K562 (cell line): ENCODE results near the gene SRC. TPM values are rescaled to one million over a fixed set of nuclear protein-coding genes. Genes with fewer than 3 reads are reported as not detected.

ENCODE experiments used
- BRF1 ChIP-seq: IDR thresholded peaks from 3 replicates; pipeline ENCODE4 v1.6.1; 2011; ENCODE audit warnings: borderline replicate concordance, mild to moderate bottlenecking; ENCODE audit not compliant: insufficient read length; ENCODE audit errors: extremely low read depth
- E2F6 ChIP-seq, 2 experiments: IDR thresholded peaks; 2 replicates each; pipeline ENCODE4 v1.6.1; 2011; ENCODE audit warnings: borderline replicate concordance in 1 of 2, control low read depth in 1 of 2, low read depth in 1 of 2, low read length in 1 of 2, mild to moderate bottlenecking in 1 of 2, mixed read lengths in 1 of 2, moderate library complexity in 1 of 2; ENCODE audit not compliant: insufficient read depth in 1 of 2, insufficient read length in 1 of 2, poor library complexity in 1 of 2, severe bottlenecking in 1 of 2; ENCODE audit errors: extremely low read depth in 1 of 2
- ESRRA ChIP-seq: fragments of 450-650 bp; IDR thresholded peaks from 2 replicates; pipeline ENCODE4 v1.6.1; 2014; ENCODE audit warnings: low read depth, mild to moderate bottlenecking, moderate library complexity, borderline replicate concordance
- ETV6 ChIP-seq, 3 experiments: fragments of 150-350 bp in 1 of 3; sonication (generic) in 1 of 3; formaldehyde crosslinking in 1 of 3; IDR thresholded peaks; 2 replicates each; pipeline versions ENCODE4 v1.6.1 to v1.8.0; 2014 to 2022; ENCODE audit warnings: borderline replicate concordance in 2 of 3, low read depth in 2 of 3, antibody characterized with exemption in 1 of 3, low read length in 1 of 3, mild to moderate bottlenecking in 1 of 3, missing genetic modification reagents in 1 of 3
- GABPA ChIP-seq: fragments of 200-800 bp; sonication (Bioruptor generic); conservative IDR thresholded peaks from 2 replicates; pipeline ENCODE4 v1.6.1; 2016; ENCODE audit warnings: low read depth, missing genetic modification characterization, missing compliant biosample characterization
- KDM4B ChIP-seq, 2 experiments: fragments of 450-650 bp in 1 of 2; sonication (generic) in 1 of 2; IDR thresholded peaks; 2 replicates each; pipeline ENCODE4 v1.6.1; 2016 to 2017; ENCODE audit warnings: borderline replicate concordance in 2 of 2, antibody characterized with exemption in 1 of 2, low read depth in 1 of 2, mild to moderate bottlenecking in 1 of 2
- KLF16 ChIP-seq: IDR thresholded peaks from 2 replicates; pipeline ENCODE4 v1.6.1; 2016; ENCODE audit warnings: antibody characterized with exemption
- NCOA1 ChIP-seq: fragments of 450-650 bp; IDR thresholded peaks from 2 replicates; pipeline ENCODE4 v1.6.1; 2016; ENCODE audit warnings: low read depth
- PHB ChIP-seq: fragments of 250-450 bp; sonication (Bioruptor Pico); IDR thresholded peaks from 2 replicates; pipeline ENCODE4 v1.5.0; 2021
- RUNX1 ChIP-seq: sonication (generic); IDR thresholded peaks from 2 replicates; pipeline ENCODE4 v1.6.1; 2016; ENCODE audit warnings: antibody characterized with exemption, low read depth
- SP2 ChIP-seq: IDR thresholded peaks from 2 replicates; pipeline ENCODE4 v1.6.1; 2011; ENCODE audit warnings: mild to moderate bottlenecking, low read depth, low read length, moderate library complexity; ENCODE audit not compliant: poor library complexity, severe bottlenecking; ENCODE audit errors: extremely low read depth
- TAF9B ChIP-seq: fragments of 450-650 bp; IDR thresholded peaks from 2 replicates; pipeline ENCODE4 v1.6.1; 2018; ENCODE audit warnings: mild to moderate bottlenecking; ENCODE audit not compliant: partially characterized antibody
- TRIM24 ChIP-seq, 2 experiments: fragments of 450-650 bp; IDR thresholded peaks; 2 replicates each; pipeline ENCODE4 v1.6.1; 2016
- ZBTB8A ChIP-seq: fragments of 450-650 bp; IDR thresholded peaks from 2 replicates; pipeline ENCODE4 v1.6.1; 2018; ENCODE audit warnings: mild to moderate bottlenecking, moderate library complexity; ENCODE audit not compliant: partially characterized antibody
- ZFP36 ChIP-seq: fragments of 150-350 bp; IDR thresholded peaks from 2 replicates; pipeline ENCODE4 v1.6.1; 2018; ENCODE audit warnings: low read length, low read depth; ENCODE audit not compliant: partially characterized antibody
- ZKSCAN3 ChIP-seq: fragments of 250-450 bp; sonication (Bioruptor Pico); IDR thresholded peaks from 2 replicates; pipeline ENCODE4 v1.4.0; 2020
- ZNF699 ChIP-seq: fragments of 250-450 bp; sonication (Bioruptor Pico); IDR thresholded peaks from 2 replicates; pipeline ENCODE4 v1.8.0; 2021; ENCODE audit warnings: mild to moderate bottlenecking, moderate library complexity; ENCODE audit not compliant: insufficient replicate concordance
- polyA plus RNA-seq, 8 experiments: library from polyadenylated mRNA; depleted of rRNA in 4 of 8; stranded (reverse) in 5 of 8; unstranded in 3 of 8; fragments of >200 nt; fragmentation: Nextera tagmentation in 2 of 8; fragmentation: Illumina TruSeq in 1 of 8; extraction: Ambion mirVana in 2 of 8; extraction: Trizol in 1 of 8; gene quantifications; 2 replicates each; pipeline versions ENCODE4 v1.2.1 to v1.2.3, GENCODE V29; 2011 to 2014; ENCODE audit warnings: inconsistent platforms in 1 of 8, missing spikeins in 1 of 8
- total RNA-seq, 7 experiments: library from RNA; depleted of rRNA in 6 of 7; stranded (reverse); fragments of >200 nt in 6 of 7; fragmentation: Illumina TruSeq in 2 of 7; extraction: Trizol in 2 of 7; gene quantifications; 2 replicates each; pipeline versions ENCODE4 v1.2.1 to v1.2.3, GENCODE V29; 2011 to 2021; ENCODE audit warnings: low replicate concordance in 1 of 7
- TF ChIP-seq, protein P1 (sequence below): fragments of 450-650 bp; conservative IDR thresholded peaks from 2 replicates; pipeline ENCODE4 v1.6.1; 2016; ENCODE audit warnings: missing genetic modification characterization, low read depth, mild to moderate bottlenecking, missing compliant biosample characterization, moderate library complexity
- TF ChIP-seq, protein P2 (sequence below): sonication (generic); formaldehyde crosslinking; IDR thresholded peaks from 2 replicates; pipeline ENCODE4 v1.8.0; 2022; ENCODE audit warnings: mild to moderate bottlenecking, missing genetic modification reagents
- TF ChIP-seq, protein P3 (sequence below): fragments of 450-650 bp; IDR thresholded peaks from 2 replicates; pipeline ENCODE4 v1.6.1; 2016
- TF ChIP-seq, protein P4 (sequence below): fragments of 250-450 bp; sonication (Bioruptor Pico); IDR thresholded peaks from 2 replicates; pipeline ENCODE4 v1.6.1; 2021; ENCODE audit warnings: mild to moderate bottlenecking

SRC gene
- total and polyA plus RNA-seq, 9 of the 15 experiments (the other 6 are each of a cell fraction or from before 2014, with no cell fraction given): 0.06 to 8.5 (median 3.1) TPM

DNA sequence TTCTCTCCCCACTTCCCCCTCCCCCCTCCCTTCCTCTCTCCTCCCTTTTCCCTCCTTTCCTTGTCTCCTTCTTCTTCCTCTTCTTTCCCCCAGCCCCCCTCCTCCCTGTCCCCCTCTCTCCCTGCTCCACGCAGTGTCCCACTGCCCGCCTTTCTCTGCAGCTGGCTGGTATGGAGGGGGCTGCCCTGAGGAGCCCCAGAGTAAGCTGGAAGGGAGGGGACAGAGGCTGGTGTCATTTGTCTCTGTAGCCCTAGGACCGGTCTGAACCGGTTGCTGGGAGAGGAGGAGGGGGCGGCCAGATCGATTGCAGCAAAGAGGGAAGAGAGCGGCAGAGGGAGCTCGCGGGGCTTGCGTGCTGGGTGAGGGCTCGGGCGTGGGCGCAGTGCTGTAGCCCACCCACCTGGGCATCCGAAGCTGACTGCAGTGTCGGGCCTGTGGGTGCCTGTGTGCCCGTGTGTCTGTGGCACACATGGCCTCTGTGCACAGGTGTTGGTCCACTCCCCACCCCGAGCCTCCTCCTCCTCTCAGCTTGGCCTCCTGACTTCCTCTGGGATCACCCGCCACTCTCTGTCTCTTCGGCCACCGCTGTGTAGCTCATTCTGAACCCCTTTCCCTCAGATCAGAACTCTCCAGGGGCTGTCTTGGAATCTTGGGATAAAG, 50.6 kb downstream of the SRC start (continued):
- no peak for TF ChIP-seq ETV6 (IDR thresholded peaks at IDR 0.05; ENCODE audit: borderline replicate concordance in 1 of 2, low read depth in 2 of 2, low read length in 1 of 2)
- TF ChIP-seq ETV6 (CRISPR knock-in tag; IDR thresholded peaks at IDR 0.05; ENCODE audit: borderline replicate concordance): no peak
- TF ChIP-seq ESRRA: no peak
- TF ChIP-seq GABPA (tag): no peak
- no peak for TF ChIP-seq ZFP36
- TF ChIP-seq TRIM24 (IDR thresholded peaks at IDR 0.05): peak in 1 of 2 experiments; percentile 33; a peak in 1 of 4 replicates
- no peak for TF ChIP-seq KDM4B (IDR thresholded peaks at IDR 0.05; ENCODE audit: borderline replicate concordance in 2 of 2, low read depth in 1 of 2)
- TF ChIP-seq KLF16: peak; percentile 57; the same call in 1 of the 2 replicates
- no peak for TF ChIP-seq E2F6 (IDR thresholded peaks at IDR 0.05; ENCODE audit: borderline replicate concordance in 1 of 2, extremely low read depth in 1 of 2, insufficient read depth in 1 of 2, insufficient read length in 1 of 2, low read depth in 1 of 2, low read length in 1 of 2, poor library complexity in 1 of 2, severe bottlenecking in 1 of 2)
- TF ChIP-seq SP2: no peak
- no peak for TF ChIP-seq ZKSCAN3 (CRISPR knock-in tag)
- TF ChIP-seq ZNF699 (CRISPR knock-in tag): no peak
- no peak for TF ChIP-seq PHB (CRISPR knock-in tag)
- TF ChIP-seq, protein P1, sequence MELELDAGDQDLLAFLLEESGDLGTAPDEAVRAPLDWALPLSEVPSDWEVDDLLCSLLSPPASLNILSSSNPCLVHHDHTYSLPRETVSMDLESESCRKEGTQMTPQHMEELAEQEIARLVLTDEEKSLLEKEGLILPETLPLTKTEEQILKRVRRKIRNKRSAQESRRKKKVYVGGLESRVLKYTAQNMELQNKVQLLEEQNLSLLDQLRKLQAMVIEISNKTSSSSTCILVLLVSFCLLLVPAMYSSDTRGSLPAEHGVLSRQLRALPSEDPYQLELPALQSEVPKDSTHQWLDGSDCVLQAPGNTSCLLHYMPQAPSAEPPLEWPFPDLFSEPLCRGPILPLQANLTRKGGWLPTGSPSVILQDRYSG (tag): no peak
- no peak for TF ChIP-seq RUNX1
- no peak for TF ChIP-seq ZBTB8A
- no peak for TF ChIP-seq NCOA1
- no peak for TF ChIP-seq TAF9B
- TF ChIP-seq, protein P2, sequence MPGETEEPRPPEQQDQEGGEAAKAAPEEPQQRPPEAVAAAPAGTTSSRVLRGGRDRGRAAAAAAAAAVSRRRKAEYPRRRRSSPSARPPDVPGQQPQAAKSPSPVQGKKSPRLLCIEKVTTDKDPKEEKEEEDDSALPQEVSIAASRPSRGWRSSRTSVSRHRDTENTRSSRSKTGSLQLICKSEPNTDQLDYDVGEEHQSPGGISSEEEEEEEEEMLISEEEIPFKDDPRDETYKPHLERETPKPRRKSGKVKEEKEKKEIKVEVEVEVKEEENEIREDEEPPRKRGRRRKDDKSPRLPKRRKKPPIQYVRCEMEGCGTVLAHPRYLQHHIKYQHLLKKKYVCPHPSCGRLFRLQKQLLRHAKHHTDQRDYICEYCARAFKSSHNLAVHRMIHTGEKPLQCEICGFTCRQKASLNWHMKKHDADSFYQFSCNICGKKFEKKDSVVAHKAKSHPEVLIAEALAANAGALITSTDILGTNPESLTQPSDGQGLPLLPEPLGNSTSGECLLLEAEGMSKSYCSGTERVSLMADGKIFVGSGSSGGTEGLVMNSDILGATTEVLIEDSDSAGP (CRISPR knock-in tag): no peak
- TF ChIP-seq, protein P3, sequence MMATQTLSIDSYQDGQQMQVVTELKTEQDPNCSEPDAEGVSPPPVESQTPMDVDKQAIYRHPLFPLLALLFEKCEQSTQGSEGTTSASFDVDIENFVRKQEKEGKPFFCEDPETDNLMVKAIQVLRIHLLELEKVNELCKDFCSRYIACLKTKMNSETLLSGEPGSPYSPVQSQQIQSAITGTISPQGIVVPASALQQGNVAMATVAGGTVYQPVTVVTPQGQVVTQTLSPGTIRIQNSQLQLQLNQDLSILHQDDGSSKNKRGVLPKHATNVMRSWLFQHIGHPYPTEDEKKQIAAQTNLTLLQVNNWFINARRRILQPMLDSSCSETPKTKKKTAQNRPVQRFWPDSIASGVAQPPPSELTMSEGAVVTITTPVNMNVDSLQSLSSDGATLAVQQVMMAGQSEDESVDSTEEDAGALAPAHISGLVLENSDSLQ: peak; percentile 89
- TF ChIP-seq, protein P4, sequence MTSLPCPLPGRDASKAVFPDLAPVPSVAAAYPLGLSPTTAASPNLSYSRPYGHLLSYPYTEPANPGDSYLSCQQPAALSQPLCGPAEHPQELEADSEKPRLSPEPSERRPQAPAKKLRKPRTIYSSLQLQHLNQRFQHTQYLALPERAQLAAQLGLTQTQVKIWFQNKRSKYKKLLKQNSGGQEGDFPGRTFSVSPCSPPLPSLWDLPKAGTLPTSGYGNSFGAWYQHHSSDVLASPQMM (CRISPR knock-in tag): no peak
- no peak for TF ChIP-seq BRF1
